IPS DF 4.7 (cell line): ENCODE results near the gene ARL6.

Source experiments
- DNase-seq: peaks from one replicate; pipeline ENCODE4 v3.0.0-alpha.2; 2013; ENCODE audit warnings: low spot score; ENCODE audit errors: extremely low read depth

Gene ARL6, protein sequence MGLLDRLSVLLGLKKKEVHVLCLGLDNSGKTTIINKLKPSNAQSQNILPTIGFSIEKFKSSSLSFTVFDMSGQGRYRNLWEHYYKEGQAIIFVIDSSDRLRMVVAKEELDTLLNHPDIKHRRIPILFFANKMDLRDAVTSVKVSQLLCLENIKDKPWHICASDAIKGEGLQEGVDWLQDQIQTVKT

DNA sequence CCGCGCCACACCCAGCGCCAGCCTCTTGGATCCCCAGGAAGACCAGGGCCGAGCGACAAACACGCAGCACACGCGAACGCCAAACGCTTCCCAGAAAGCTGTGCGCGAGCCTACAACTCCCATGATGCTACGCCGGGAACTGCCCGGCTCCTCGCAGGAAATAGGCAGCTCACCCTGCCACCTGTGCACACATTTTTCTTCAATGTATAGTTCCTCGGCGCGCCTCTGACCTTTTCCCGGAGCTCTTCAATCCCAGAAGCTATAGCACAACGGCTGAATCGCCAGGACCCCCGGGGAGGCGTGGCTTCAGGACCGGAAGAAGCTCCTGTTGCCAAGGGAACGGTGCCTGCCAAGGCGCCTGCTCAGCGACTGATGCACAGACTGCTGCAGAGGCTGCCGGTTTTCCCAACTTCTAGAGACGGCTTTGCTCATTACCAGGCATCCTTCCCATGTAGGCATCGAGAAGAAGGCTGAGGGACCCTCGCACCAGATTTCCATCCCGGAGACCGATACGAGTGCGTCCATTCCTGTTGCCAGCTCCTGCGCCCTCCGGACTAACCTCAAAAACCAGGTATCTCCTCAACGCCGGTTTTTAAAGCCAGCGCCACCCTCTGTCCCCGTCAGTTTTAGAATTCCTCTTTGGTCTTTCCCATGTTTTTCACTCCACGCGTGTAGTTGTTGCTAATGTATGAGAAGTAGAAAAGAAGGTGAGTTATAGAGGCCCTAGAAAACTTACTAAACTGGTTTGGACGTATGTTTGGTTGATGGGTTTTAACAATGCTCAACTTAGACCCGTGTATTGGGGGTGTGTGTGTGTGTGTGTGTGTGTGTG is at the start of gene ARL6:
TSS of gene ARL6 (plus strand) at position 352 of the 832 bp plus-strand sequence. CDS start 3,350 bp downstream, outside the sequence.
- peak; percentile 66 for DNase-seq

DNA sequence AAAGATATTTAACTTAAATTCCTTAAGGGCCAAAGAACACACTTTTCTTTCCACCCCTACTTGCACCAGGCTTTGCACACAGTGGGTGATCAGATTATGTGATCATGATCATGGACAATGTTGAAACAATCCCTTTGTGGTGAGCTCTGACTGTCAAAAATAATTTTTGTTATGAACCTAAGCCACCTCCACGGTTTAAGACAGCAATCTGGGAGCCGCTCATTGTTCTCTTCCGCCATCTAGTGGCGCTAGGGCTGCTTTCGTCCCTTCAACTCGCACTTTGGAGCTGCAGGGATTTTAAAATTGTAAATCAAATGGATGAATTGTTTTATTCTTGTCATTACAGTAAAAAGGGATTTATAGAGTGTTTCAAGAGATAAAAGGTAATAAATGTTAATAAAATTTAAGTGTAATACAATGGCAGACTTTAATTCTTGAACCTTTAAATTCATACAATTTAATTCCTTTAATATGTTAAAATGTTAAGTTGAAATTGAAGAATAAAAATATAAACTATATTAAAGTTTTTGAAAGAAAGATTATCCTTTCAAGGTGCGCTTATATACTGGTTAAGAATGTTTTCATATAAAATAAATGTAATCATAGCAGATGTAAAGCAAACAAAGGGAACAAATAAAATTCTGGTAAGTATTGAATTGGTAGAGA is 45.3 kb upstream of the ARL6 start:
- peak; percentile 25 for DNase-seq

DNA sequence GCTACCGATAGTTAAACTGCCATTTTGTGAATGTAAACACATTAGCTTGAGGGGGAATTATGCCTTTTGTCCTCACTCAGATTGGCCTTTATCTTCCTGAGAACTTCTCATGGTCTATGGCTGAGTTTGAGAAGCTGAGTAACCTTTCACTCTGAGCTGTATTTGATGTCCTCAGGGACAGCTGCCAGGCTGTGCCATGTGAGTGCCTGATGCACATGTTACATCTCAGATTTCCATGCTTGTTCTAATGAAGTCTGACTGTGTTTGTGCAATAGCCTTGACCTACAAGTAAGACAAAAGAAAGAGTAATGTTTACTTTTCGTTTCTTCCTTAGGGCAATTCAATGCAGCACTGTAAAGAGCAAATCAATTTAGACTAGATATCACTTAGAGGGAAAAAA is 44.1 kb upstream of the ARL6 start:
- no peak for DNase-seq

DNA sequence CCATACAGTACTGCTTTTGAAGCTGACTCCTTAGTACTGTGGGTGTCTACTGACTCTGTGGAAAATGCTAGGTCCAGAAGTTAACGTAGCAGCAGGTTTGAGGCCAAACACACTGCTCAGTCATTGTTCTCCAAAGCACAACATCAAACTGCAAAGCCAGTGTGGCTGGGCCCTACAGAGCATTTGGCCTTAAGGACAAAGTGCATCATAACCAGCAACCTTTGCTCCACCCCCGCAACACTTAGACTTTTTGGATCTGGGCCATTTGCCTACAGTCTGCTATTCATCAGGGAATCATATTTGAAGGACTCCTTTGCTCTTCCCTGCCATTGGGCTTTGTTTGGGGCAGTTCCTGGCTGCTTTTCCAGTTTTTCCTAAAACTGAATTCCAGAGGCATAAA is 43.1 kb upstream of the ARL6 start:
- no peak for DNase-seq

DNA sequence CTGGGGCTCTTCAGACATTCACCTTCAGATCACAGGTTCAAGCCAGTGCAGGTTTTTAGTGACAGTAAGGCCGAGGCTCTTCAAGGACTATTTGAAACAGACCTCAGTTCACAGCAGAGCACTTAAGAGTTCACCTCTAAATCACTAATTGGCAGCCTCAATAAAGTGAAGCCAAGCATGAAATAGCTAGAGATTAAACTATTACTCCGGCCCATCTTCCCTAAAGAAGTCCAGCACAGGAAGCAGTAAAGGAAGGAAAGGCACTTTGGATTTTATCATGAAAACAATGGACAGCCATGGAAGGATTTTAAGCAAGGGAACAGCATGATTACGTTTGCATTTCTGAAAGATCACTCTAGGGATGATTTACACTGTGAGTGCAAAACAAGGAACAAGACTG is 27.6 kb upstream of the ARL6 start:
- DNase-seq: no peak

DNA sequence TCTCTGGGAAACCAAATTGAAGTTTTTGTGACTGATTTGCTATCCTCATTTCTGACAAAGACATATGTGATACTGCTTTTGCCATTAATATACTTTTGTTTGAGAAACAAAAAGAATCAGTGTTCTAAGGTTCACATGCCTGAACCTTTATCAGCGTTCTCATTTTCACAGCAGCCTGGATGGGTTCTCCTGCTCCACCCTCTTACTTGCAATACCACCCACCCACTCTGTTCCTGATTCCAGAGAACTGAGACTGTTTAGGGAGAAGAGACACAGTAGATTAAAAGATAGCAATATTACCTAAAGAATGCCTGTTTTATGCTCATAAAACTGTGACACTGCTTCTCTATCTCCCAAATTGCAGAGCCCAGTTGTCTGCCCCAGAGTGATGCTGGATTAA is 25.8 kb upstream of the ARL6 start:
- no peak for DNase-seq

DNA sequence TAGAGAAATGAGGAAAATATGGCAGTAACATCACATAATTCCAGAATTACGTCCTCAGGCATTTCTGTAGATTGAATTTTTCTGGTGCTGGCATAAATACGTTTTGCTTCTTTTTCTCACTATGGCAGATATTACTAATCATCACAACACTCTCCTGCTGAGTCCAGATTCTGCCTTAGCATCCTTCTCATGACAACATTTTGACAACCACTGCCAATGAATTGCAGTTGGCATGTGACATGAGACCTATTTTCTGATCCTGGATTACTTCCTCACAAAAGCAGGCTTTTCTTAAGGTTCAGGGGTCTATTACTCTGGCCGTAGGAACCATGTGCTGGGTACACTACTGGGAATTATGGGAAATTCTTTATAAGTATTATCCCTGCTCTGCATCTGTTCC is 22.5 kb upstream of the ARL6 start:
- no peak for DNase-seq

DNA sequence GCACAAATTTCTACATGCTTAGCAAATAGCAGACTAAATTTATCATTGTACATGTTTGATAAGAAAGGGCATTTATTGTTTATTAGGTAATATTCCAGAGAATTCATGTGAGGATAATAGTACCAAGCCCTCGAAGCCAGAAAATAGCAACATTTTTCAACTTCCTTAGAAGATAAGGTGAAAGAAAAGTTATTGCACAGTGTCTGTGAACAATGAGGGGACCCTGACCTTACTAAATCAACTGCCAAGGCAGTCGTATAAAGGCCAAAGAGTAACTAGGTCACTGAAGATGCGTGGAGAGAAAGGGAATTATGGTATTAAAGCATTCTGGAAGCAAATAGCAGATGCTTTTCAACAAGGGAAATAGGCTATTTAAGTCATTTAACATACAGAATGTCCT is 20.3 kb upstream of the ARL6 start:
- no peak for DNase-seq

DNA sequence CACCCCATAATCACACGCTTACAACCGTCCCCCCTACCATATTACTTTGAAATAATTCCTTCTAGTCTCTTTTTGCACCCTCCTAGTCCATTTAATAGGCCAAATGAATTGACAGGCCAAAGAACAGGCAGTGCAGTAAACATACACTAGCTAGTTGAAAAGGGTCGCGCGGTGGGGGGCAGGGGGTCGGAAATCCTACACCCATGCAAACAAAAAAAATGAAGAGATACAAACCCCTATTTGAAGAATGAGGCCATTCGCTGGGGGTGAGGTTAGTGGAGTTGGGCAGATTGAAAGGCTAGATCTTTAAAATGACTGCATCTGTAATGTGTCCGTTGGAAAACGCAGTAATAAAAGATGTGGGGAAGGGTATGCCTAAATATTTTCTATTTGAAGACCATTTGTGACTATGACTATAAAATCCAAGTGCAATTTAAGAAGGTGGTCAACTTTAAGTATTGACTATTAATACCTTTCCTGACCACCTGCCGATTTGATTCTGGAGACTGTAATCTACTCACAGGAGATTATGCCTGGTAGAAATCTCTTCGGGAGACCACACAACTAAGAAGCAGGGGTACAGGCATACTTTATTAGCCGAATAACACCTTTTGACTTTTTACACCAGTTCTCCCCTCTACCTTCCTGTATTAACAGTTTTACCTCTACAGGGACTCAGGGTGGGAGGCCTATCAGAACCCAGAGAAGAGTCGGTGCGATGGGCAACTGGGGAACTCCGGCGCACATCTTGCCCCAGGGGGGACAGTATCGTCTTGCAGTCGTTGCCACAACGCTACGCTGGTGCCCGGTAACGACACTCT is 762 bp upstream of the ARL6 start:
- DNase-seq: no peak

DNA sequence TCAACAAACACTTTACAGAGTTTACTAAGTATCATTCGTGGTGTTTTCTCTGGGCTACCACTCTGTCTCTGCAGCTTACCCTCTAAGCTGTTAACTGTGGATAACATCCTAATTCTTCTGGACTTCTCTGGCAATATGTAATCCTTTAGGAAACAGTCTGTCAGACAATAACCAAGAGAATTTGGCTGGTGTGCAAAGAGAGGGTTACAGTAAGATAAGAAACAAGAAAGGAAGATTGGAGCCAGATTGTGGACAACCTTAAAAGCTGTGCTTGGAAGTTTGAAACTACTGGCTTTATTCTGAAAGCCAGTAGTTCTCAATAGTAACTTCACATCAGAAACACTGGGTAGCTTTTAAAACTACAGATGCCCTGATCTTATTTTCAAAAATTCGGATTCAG is 778 bp downstream of the ARL6 start:
- DNase-seq: no peak

DNA sequence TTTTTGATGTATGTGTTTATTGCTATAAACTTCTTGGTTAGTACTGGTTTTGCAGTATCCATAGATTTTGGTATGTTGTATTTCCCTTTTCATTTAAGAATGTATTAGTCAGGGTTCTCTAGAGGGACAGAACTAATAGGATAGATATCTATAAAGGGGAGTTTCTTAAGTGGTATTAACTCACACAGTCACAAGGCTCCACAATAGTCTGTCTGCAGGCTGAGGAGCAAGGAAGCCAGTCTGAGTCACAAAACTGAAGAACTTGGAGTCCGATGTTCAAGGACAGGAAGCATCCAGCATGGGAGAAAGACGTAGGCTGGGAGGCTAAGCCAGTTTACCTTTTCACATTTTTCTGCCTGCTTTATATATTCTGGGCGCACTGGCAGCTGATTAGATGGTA is 8.4 kb downstream of the ARL6 start:
- no peak for DNase-seq

DNA sequence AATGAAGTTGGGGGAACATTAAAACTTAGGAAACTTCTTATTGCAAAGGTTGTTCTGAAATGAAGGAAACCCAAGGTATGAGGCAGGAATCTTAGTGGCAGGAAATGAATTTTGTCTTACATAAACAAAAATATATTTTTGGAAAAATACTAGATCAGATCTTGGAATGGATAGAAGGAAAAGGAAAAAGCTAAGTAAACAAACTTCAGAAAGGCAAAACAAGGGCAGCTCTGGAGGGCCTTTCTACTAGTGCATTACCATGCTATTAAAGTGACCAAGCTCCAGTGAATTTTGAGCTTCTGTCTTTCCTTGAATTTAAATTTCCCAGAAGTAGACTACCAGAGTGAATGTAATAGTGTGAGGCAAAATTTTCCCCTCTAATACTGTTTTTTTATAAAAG is 13.6 kb downstream of the ARL6 start:
- no peak for DNase-seq

DNA sequence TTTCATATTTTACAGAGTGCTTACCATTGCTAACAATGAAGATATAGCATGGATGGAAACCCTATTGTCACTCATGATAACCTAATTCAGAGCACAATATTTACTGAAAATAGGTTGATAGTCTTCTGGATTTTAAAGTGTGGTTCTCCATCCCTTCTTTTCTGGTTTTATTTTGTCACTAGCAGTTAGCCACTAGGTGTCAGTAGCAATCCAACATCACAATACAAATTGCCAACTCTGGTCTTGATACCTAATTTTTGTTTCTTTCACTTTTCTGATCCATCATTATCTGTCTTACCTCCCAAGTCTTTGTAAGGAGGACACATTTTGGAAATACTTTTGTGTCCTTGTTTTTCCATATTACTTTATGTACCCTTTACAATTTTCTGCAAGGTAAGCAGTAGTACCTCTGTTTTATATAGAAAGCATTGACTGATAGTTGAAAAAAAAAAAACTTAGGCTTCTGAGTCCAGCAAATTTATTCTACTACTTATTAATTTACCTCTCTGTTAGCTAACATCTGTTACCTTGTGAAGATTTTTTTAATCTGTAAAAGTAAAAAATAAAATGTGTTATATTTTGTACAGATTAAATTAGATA is 29.0 kb downstream of the ARL6 start:
- DNase-seq: peak; percentile 25

DNA sequence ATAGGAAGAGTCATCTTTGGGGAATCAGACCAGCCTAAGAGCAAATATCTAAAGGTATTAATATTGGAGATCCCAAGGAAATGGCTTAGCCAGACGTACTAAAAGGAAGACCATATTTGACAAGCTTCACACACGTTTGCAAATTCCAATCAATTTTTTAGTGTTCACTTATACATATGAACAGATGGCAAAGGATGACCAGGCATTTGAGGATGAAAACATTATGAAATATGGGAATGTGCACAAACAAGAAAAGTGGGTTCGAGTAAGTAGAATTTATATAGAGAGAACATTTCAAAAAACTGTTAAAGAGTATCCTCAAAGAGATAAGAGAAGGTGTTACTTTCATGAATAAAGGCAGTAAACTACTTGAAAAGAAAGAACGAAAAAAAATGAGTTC is 31.4 kb downstream of the ARL6 start:
- no peak for DNase-seq

DNA sequence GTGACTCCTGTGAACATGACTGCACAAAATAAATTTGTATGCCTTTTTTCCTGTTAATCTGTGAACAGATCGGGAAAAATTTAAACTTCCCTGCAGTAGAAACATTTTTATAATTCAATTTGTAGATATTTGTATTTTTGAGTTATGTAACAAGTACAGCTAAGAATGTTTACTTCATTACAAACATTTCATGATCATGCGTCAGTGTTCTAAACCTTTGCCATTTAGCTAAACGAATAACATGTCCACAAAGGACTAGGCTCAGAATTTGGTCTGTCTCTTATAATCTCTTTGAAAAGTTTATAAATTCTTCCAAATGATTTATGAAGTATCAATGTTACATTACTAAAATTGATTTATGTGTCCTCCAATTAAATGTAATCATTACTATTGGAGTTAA is 39.9 kb downstream of the ARL6 start:
- no peak for DNase-seq

DNA sequence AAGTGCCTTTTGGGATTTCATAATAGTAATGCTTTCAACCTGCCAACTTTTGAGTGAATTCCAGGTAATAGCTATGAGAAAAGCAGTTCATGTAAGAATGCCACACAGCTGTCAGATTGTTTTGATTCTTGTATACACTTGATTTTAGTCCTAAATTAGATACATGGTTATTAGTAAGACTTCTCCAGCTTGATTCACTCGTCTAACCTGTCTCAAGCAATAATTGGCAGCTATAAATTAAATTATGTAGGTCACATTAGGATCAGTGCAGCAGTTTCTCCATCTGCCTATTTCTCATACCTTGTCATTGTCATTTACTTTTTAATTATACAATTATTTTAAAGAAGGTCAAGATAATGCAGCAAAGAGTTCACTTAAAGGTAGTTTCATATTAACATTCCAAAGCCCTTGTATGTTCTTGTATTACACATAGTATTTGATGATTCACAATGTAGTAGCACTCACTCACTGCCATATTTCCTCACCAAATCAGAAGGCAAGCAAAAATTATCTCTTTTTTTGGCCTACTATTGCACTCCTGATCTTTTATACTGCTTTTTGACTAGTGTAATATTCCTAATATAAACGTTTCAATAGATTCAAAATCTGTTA is 46.3 kb downstream of the ARL6 start:
- no peak for DNase-seq

DNA sequence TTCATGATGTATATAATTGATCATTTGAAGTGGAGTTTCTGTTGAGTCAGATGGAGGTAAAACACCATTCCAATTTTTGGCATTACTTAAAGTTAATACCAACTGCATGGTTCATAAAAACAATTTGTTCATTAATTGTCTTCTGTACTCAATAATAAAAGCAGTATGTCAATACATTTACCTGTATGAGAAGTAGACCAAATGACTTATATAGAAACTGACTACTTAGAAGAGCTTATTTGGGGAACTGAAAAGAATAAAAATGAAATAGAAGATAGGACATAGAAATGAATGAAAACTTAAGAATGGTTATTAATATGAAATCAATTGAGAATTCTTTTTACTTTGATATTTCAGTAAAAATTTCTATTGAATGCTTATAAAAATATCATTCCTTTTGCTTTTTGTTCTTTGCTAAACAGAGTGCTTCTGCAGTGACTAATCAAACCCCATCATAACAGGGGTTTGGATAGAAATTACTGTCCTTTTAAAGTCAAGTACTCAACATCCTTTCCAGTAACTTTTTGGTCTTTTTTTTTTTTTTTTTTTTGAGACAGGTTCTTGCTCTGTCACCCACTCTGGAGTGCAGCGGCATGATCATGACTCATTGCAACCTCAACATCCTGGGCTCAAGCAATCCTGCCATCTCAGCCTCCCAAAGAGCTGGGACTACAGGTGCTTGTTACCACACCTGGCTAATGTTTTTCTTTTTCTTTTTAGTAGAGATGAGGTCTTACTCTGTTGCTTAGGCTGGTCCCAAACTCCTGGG is 50.8 kb downstream of the ARL6 start:
- no peak for DNase-seq

DNA sequence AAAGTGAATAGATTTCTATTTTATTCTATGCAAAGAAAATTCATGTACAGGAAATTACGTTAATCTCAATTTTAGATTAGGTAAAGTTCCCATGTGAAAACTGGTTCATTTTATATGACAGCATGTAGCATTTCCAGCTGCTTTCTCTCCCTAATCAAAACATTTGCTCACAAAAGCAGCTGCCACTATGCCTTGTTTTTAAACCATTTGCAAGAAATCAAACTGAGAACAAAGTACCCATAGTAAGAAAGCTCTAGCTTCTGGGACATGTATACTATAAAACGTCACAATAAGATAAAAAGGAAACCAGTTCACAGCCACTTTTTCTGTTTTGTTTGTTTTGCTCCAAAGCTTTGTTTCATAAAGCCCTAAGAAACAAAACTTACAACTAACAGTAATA is 52.3 kb downstream of the ARL6 start:
- DNase-seq: no peak

DNA sequence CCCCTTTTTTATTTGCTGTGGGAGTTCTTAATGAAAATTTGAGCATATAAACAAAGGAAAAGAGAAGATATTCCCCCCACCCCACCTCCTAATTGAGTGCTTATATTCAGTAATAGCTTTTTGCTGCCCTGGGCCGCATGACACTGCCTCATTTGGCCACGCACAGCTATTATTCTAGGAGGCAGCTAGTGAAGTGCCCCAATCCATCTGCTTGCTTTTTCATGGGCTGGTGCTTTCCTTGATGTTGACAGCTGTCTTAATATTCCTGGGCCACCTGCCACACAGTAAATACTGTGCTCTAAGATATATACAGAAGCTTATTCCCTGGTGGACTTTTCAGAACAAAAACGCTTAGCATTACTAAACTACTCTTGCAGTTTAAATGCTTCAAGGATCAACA is 53.4 kb downstream of the ARL6 start:
- no peak for DNase-seq

DNA sequence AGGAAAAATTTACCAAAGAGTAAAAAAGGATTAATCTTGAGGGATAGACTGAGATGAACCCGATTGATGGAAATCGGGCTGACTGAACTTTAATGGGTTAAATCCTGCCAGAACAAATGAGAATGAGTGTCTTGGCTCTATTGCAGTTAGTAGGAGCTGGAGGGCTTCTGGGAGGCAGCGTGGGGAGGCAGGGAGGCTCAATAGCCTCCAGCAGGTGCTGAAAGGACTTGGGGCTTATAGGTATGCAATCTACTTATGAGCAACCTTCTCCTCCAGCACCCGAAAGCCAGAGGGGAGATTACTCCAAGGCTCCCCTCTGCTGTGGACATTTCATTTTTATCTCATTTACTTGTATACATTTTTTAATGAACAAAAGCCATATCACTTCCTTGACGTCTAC is 56.2 kb downstream of the ARL6 start:
- DNase-seq: no peak
